Tibial artery (tissue), 4 donors: ENCODE data around the gene PLA2R1.
"Not testable (repeated sequence)": the region's sequence is repeated elsewhere in the genome, so short reads cannot be mapped to it uniquely, and the experiment has no call there.

Experiments
- DNase-seq, 2 donors: peaks; one replicate each; pipeline ENCODE4 v3.0.0-alpha.2; 2019
- H3K27ac ChIP-seq, 2 donors: fragments of 200-600 bp; sonication (generic) in 1 of 2; 1 replicate in 1 of 2; 2 replicates in 1 of 2; pipeline ENCODE4 v1.5.1; 2018 to 2019; ENCODE audit warnings: mild to moderate bottlenecking in 1 of 2
- H3K27me3 ChIP-seq, 2 donors: fragments of 200-600 bp; sonication (generic) in 1 of 2; one replicate each; pipeline versions ENCODE4 v1.5.1 to v1.6.0; 2016 to 2019
- H3K36me3 ChIP-seq, 3 donors: fragments of 200-600 bp; sonication (generic) in 2 of 3; one replicate each; pipeline ENCODE4 v1.5.1; 2016 to 2019; ENCODE audit warnings: mild to moderate bottlenecking in 2 of 3
- H3K4me1 ChIP-seq, 4 donors: fragments of 200-600 bp; sonication (generic) in 2 of 4; 1 replicate in 3 of 4; 2 replicates in 1 of 4; pipeline ENCODE4 v1.5.1; 2016 to 2019
- H3K4me3 ChIP-seq, 2 donors: fragments of 200-600 bp; sonication (generic) in 1 of 2; 1 replicate in 1 of 2; 2 replicates in 1 of 2; pipeline ENCODE4 v1.5.1; 2018 to 2019; ENCODE audit warnings: mild to moderate bottlenecking in 2 of 2
- H3K9me3 ChIP-seq, 3 donors: fragments of 200-600 bp; sonication (generic) in 1 of 3; one replicate each; pipeline ENCODE4 v1.5.1; 2016 to 2019
- intact Hi-C: fragments of 100-400 bp; cut with DNase I; formaldehyde crosslinking; loops from one replicate; pipeline ENCODE4 v1.15.0; 2023; ENCODE audit warnings: low total_unique reads
- TF ChIP-seq, protein P1 (sequence below), 2 experiments: fragments of 200-600 bp in 1 of 2; fragments of 450-650 bp in 1 of 2; IDR thresholded peaks; one replicate each; pipeline ENCODE4 v1.5.1; 2017 to 2019; ENCODE audit warnings: antibody characterized with exemption in 2 of 2, mild to moderate bottlenecking in 1 of 2, moderate library complexity in 1 of 2

Gene PLA2R1

DNA sequence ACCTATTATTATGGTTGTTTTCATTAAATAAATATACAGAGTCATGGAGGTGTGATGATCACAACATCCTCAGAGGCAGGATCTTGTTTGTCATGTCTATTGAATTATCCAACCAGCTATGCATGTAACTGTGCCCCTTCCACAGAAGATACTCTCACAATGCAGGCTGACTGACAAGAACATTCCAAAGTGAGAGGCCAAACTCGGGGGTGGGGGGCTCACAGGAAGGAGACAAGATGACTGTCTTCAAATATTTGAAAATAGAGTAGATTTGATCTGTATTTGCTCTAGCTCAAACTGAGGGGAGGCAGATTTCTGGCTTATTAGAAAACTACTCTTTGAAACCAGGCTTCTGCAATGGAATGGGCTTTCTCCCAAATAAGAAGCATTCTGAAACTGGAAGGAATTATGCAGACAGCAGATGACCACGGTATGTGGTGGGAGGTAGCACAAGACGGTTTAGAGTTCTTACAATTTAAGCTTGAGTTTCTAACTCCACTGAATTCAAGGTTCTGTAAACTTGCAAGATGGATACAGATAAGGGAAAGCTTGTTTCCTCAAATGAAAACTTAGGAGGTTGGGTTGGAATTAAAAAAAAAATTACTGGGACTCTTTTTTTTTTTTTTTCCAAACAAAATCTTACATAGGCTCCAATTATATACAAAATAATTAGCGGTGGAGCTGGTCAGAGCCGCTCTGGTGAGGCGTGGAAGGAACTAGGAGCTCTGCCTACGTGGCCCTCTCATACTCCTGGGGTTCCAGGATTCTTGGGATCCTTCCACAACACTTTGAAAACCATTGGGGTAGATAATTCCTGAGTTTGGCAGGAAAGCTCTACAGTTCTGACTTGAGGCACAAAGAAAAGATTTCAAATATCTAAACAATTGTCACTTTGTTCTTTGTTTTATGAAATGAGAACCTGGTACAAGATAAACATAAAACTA is 79.3 kb downstream of the PLA2R1 start:
- TF ChIP-seq, protein P1, sequence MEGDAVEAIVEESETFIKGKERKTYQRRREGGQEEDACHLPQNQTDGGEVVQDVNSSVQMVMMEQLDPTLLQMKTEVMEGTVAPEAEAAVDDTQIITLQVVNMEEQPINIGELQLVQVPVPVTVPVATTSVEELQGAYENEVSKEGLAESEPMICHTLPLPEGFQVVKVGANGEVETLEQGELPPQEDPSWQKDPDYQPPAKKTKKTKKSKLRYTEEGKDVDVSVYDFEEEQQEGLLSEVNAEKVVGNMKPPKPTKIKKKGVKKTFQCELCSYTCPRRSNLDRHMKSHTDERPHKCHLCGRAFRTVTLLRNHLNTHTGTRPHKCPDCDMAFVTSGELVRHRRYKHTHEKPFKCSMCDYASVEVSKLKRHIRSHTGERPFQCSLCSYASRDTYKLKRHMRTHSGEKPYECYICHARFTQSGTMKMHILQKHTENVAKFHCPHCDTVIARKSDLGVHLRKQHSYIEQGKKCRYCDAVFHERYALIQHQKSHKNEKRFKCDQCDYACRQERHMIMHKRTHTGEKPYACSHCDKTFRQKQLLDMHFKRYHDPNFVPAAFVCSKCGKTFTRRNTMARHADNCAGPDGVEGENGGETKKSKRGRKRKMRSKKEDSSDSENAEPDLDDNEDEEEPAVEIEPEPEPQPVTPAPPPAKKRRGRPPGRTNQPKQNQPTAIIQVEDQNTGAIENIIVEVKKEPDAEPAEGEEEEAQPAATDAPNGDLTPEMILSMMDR (IDR thresholded peaks at IDR 0.05), result no peak
- no peak for DNase-seq
- Histone ChIP-seq H3K9me3 (no peaks in the 10 kb centered on the region), H3K27me3 (no peaks in the 10 kb centered on the region), H3K4me1 (peaks cover 0 to 27% (median 10%) of the 10 kb centered on the region in 4 donors), H3K27ac (peak overlapping the region in 1 of 2 donors; percentile 41), H3K4me3 (no peak overlapping the region), H3K36me3 (peaks cover 25 to 46% (median 36%) of the 10 kb centered on the region in 3 donors)
- intact Hi-C loops, result no loop called here

DNA sequence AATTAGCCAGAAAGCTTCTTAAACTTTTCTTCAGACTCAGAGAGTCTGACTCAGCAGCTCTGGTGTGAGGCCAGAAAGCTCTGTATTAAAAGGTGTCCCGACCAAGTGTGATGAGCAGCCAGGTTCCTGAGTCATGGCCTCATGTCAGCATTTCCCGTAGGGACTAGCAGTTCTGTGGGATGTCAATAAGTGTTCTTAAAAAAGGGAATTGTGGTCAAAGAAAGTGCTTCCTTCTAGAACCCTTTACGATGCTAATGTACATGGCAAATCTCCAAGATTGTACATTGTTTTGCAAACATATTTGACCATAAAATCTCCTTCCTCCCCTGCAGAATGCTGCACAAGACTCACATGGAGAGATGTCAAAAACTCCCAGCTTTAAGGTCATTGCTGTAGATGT is 80.1 kb downstream of the PLA2R1 start:
- Histone ChIP-seq H3K27ac (peak overlapping the region in 1 of 2 donors; percentile 41), H3K27me3 (no peaks in the 10 kb centered on the region), H3K4me3 (no peak overlapping the region), H3K9me3 (no peaks in the 10 kb centered on the region), H3K4me1 (peaks cover 0 to 27% (median 10%) of the 10 kb centered on the region in 4 donors), H3K36me3 (peaks cover 22 to 47% (median 44%) of the 10 kb centered on the region in 3 donors)
- TF ChIP-seq, protein P1 (IDR thresholded peaks at IDR 0.05), result no peak
- DNase-seq, result peak; percentile 54 to 71
- intact Hi-C loops, result no loop called here

DNA sequence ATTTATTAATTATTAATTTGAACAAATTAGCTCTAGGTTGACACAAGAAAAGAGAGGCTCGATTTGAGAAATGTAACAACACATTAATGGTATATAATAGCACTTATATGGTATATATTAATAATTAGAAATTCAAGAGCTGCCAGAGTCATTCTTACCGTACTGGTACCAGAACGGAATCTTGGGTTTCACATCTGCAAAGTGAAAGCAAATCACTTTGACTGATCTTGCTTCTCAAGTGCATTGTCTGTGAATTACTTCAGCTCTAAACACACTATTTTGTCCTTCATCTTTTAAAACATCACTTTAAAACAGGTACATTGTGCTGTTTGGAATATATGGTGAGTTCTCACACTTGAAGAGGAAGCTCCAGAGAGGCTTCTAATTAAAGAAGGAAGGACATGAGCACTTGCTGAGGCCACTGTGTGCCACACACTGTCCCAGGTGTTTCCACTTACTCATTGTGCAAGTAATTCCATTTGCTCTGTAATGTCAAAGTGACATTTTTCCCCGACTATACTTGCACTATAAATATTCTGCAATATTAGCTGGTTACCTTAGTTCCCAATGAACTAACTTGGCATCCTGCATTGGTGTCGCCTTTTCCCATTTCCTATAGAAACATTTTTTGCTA is 85.8 kb downstream of the PLA2R1 start:
- Histone ChIP-seq H3K27me3 (no peaks in the 10 kb centered on the region), H3K9me3 (no peaks in the 10 kb centered on the region), H3K4me1 (no peaks in the 10 kb centered on the region), H3K36me3 (peaks cover 27 to 53% (median 49%) of the 10 kb centered on the region in 3 donors), H3K4me3 (no peak overlapping the region), H3K27ac (no peak overlapping the region)
- no peak for DNase-seq
- TF ChIP-seq, protein P1 (IDR thresholded peaks at IDR 0.05), result no peak
- intact Hi-C loops, result no loop called here

DNA sequence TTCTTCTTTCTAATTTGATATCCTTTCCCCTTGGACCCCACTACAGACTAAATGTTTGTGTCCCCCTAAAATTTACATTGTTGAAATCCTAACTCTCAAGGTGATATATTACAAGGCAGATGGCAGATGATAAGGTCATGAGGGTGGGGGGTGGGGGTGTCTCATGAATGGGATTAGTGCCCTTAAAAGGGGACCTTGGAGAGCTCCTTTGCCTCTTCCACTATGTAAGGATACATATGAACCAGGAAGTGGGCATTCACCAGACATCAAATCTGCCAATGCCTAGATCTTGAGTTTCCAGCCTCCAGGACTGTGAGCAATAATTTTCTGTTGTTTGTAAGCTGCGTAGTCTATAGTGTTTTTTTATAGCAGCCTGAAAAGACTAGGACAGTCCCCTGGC is 89.1 kb downstream of the PLA2R1 start:
- peaks cover 0 to 3% (median 0%) of the 10 kb centered on the region in 4 donors for H3K4me1 ChIP-seq
- TF ChIP-seq, protein P1 (IDR thresholded peaks at IDR 0.05), result no peak
- DNase-seq, result no peak
- no peak overlapping the region for H3K4me3 ChIP-seq
- no peak overlapping the region for H3K27ac ChIP-seq
- intact Hi-C loops, result no loop called here
- H3K36me3 ChIP-seq, result peaks cover 21 to 43% (median 33%) of the 10 kb centered on the region in 3 donors
- no peaks in the 10 kb centered on the region for H3K9me3 ChIP-seq
- H3K27me3 ChIP-seq, result no peaks in the 10 kb centered on the region

- TF ChIP-seq, protein P1 (IDR thresholded peaks at IDR 0.05), result no peak
- DNase-seq, result no peak
- Histone ChIP-seq H3K4me1 (peaks cover 0 to 8% (median 0%) of the 10 kb centered on the region in 4 donors), H3K27ac (no peak overlapping the region), H3K36me3 (peaks cover 24 to 34% (median 28%) of the 10 kb centered on the region in 3 donors), H3K27me3 (no peaks in the 10 kb centered on the region), H3K9me3 (no peaks in the 10 kb centered on the region), H3K4me3 (no peak overlapping the region)
- intact Hi-C loops, result no loop called here
Measured at GRCh38 chr2:159971365-159972152, 90.9 kb downstream of the PLA2R1 start.

GRCh38 chr2:159970548-159970947 is 91.9 kb downstream of the PLA2R1 start:
- H3K27ac ChIP-seq, H3K4me1 ChIP-seq, intact Hi-C loops, H3K27me3 ChIP-seq, H3K9me3 ChIP-seq, DNase-seq, H3K4me3 ChIP-seq: not testable (repeated sequence)
- H3K36me3 ChIP-seq, result peaks cover 20 to 34% (median 30%) of the 10 kb centered on the region in 3 donors
